Fibroblast of lung (primary cell): ENCODE results near the gene MSMB. TPM values are rescaled to one million over a fixed set of nuclear protein-coding genes. Genes with fewer than 3 reads are reported as not detected.

ENCODE experiments used
- DNase-seq, 2 donors: peaks; one replicate each; pipeline versions ENCODE4 v3.0.0 to v3.0.0-alpha.2; 2010; ENCODE audit warnings: low read depth in 2 of 2
- H2AFZ ChIP-seq: 2 replicates; pipeline ENCODE4 v1.5.1; 2012; ENCODE audit warnings: low read length, control low read depth, inconsistent platforms
- H3K27ac ChIP-seq: 2 replicates; pipeline ENCODE4 v1.5.1; 2011; ENCODE audit warnings: low read length, control low read depth; ENCODE audit not compliant: insufficient read depth
- H3K27me3 ChIP-seq: 2 replicates; pipeline ENCODE4 v1.5.1; 2011; ENCODE audit warnings: mild to moderate bottlenecking, low read length; ENCODE audit not compliant: control insufficient read depth, insufficient read depth
- H3K36me3 ChIP-seq: 2 replicates; pipeline ENCODE4 v1.5.1; 2011; ENCODE audit warnings: low read length; ENCODE audit not compliant: control insufficient read depth, insufficient read depth
- H3K4me1 ChIP-seq: 2 replicates; pipeline ENCODE4 v1.5.1; 2011; ENCODE audit warnings: low read length; ENCODE audit not compliant: control insufficient read depth, insufficient read depth; ENCODE audit errors: extremely low read depth
- H3K4me2 ChIP-seq: 2 replicates; pipeline ENCODE4 v1.5.1; 2011; ENCODE audit warnings: low read length, control low read depth; ENCODE audit not compliant: insufficient read depth; ENCODE audit errors: extremely low read depth
- H3K4me3 ChIP-seq, 4 experiments: fragments of 200-600 bp in 1 of 4; sonication (generic) in 1 of 4; replicated peaks in 1 of 4; 2 replicates each; pipeline ENCODE4 v1.5.1; 2011 to 2016; ENCODE audit warnings: low read length in 4 of 4, low read depth in 3 of 4, mild to moderate bottlenecking in 3 of 4, control low read depth in 2 of 4, inconsistent platforms in 1 of 4, mixed read lengths in 1 of 4; ENCODE audit not compliant: insufficient read depth in 1 of 4; ENCODE audit errors: control extremely low read depth in 1 of 4
- H3K79me2 ChIP-seq: 2 replicates; pipeline ENCODE4 v1.5.1; 2012; ENCODE audit warnings: mild to moderate bottlenecking, low read length, inconsistent platforms; ENCODE audit not compliant: control insufficient read depth, insufficient read depth
- H3K9ac ChIP-seq: 2 replicates; pipeline ENCODE4 v1.5.1; 2011; ENCODE audit warnings: mild to moderate bottlenecking, low read length, control low read depth; ENCODE audit not compliant: insufficient read depth
- H3K9me3 ChIP-seq: 2 replicates; pipeline ENCODE4 v1.5.1; 2012; ENCODE audit warnings: low read depth, low read length; ENCODE audit not compliant: control insufficient read depth, insufficient read depth
- H4K20me1 ChIP-seq: 2 replicates; pipeline ENCODE4 v1.5.1; 2011; ENCODE audit warnings: low read length; ENCODE audit not compliant: control insufficient read depth, insufficient read depth; ENCODE audit errors: extremely low read depth
- CTCF ChIP-seq, 2 donors: IDR thresholded peaks in 1 of 2; conservative IDR thresholded peaks in 1 of 2; 1 replicate in 1 of 2; 2 replicates in 1 of 2; pipeline ENCODE4 v1.5.1; 2011 to 2012; ENCODE audit warnings: low read length in 2 of 2, control low read depth in 1 of 2, inconsistent platforms in 1 of 2, low read depth in 1 of 2, mild to moderate bottlenecking in 1 of 2
- EZH2 ChIP-seq: IDR thresholded peaks from 2 replicates; pipeline ENCODE4 v1.5.1; 2012; ENCODE audit warnings: low read length, control low read depth, mild to moderate bottlenecking; ENCODE audit errors: missing control alignments
- polyA plus RNA-seq, 2 donors: library from polyadenylated mRNA; depleted of rRNA in 1 of 2; stranded (reverse) in 1 of 2; unstranded in 1 of 2; fragments of >200 nt; gene quantifications; 2 replicates each; pipeline ENCODE4 v1.2.1, GENCODE V29; 2011 to 2012; ENCODE audit warnings: missing spikeins in 1 of 2
- total RNA-seq: library from RNA; depleted of rRNA; stranded (reverse); fragments of >200 nt; gene quantifications from 2 replicates; pipeline ENCODE4 v1.2.1, GENCODE V29; 2014

MSMB gene
- total and polyA plus RNA-seq, 2 donors (not counting 1 experiment from before 2014, with no cell fraction given), result not detected

DNA sequence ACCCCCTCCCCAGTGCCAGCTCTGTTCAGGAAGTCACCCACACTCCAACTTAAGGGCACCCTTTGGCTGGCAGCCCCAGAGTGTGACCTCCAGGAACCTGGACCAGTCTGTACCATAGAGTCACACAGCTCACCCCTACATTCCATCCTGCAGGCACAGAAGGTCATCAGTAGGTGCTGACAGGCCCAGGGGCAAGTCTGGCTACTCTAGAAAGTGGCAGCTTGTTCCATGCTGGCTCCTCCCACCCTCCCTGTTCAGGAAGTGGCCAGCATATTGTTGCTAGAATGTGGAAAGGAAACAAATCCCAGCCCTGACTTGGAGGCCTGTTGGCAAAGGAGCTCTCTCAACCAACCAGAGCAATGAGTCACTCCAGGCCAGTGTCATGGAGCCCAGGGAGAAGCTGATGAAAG, 12.5 kb downstream of the MSMB start:
- H3K79me2 ChIP-seq, result peaks cover 18% of the 10 kb centered on the region
- no peaks in the 10 kb centered on the region for H3K36me3 ChIP-seq
- H3K27me3 ChIP-seq, result peaks cover 2% of the 10 kb centered on the region
- DNase-seq, result peak; percentile 63 to 79
- peaks cover 3% of the 10 kb centered on the region for H4K20me1 ChIP-seq
- no peak overlapping the region for H3K4me2 ChIP-seq
- no peaks in the 10 kb centered on the region for H3K9me3 ChIP-seq
- H3K4me3 ChIP-seq, result no peak overlapping the region
- H3K4me1 ChIP-seq, result peaks cover 2% of the 10 kb centered on the region
- TF ChIP-seq EZH2 (no peak), CTCF (conservative IDR thresholded peaks at IDR 0.05 in 1 of 2, IDR thresholded peaks at IDR 0.05 in 1 of 2; ENCODE audit: low read depth in 1 of 2, low read length in 2 of 2) (no peak)
- peak overlapping the region; percentile 19 for H2AFZ ChIP-seq
- no peak overlapping the region for H3K27ac ChIP-seq
- no peak overlapping the region for H3K9ac ChIP-seq

DNA sequence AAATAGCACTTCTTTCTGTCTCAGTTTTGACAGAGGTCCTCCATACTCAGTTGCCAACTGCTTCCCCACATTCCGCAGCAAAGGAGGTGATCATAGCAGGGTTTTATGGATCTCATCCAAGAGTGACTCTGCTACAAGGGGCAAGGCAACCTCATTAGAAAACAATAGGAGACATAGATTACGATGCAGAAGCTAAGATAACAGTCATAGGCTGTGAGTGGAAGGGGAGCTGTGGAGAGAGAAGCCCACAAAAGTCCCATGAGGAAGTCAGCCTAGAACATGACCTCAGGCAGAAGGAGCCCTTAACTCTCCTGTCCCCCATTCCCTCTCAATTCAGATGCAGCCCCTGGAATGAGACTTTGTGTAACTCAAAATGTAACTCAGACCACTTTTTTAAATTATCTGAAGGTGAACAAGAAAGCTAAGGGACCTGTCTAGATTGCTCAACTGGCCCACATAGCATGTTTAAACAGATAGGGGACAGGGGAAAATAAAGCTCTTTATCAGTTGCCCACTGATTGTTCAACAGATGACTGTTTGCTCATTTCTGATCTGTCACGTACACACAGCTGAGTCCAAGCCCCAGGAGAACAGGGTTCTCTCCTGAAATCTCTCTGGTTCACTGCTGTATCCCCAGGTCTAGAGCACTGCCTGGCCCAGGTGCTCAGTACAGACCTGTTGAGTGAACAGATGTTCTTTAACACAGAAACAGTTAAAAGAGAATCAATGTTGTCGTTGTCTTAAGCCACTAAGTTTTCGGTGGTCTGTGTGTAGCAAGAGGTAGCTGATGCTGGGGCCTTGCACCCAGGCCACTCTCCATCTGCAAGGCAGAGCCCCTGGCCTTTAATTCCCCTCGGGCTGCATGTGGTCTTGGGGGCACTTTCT, 14.2 kb downstream of the MSMB start:
- Histone ChIP-seq H4K20me1 (peaks cover 5% of the 10 kb centered on the region), H3K4me1 (peaks cover 2% of the 10 kb centered on the region), H3K4me3 (no peak overlapping the region), H3K79me2 (peaks cover 35% of the 10 kb centered on the region), H3K36me3 (no peaks in the 10 kb centered on the region), H3K4me2 (no peak overlapping the region), H2AFZ (peak overlapping the region; percentile 22), H3K27me3 (peaks cover 2% of the 10 kb centered on the region), H3K9ac (no peak overlapping the region), H3K9me3 (no peaks in the 10 kb centered on the region), H3K27ac (no peak overlapping the region)
- TF ChIP-seq EZH2 (no peak), CTCF (conservative IDR thresholded peaks at IDR 0.05 in 1 of 2, IDR thresholded peaks at IDR 0.05 in 1 of 2; ENCODE audit: low read depth in 1 of 2, low read length in 2 of 2) (no peak)
- no peak for DNase-seq

- peak; percentile 96 to 99 for DNase-seq
- Histone ChIP-seq H2AFZ (peak within 1 kb of the TSS; percentile 82), H3K9me3 (no peaks in the 10 kb centered on the region), H4K20me1 (peaks cover 5% of the 10 kb centered on the region), H3K4me1 (peaks cover 5% of the 10 kb centered on the region), H3K4me3 (peak within 1 kb of the TSS; percentile 80 to 92 (median 87)), H3K9ac (peak within 1 kb of the TSS; percentile 95), H3K27ac (peak within 1 kb of the TSS; percentile 91), H3K79me2 (peaks cover 50% of the 10 kb centered on the region), H3K4me2 (peak within 1 kb of the TSS; percentile 98), H3K36me3 (no peaks in the 10 kb centered on the region), H3K27me3 (no peaks in the 10 kb centered on the region)
- TF ChIP-seq CTCF (conservative IDR thresholded peaks at IDR 0.05 in 1 of 2, IDR thresholded peaks at IDR 0.05 in 1 of 2; ENCODE audit: low read depth in 1 of 2, low read length in 2 of 2) (peak; percentile 75 to 84), EZH2 (no peak)
Observed at GRCh38 chr10:46030091-46030937, 15.8 kb downstream of the MSMB start, which contains the start of gene NCOA4. Gene NCOA4 (minus strand): TSS chr10:46030623. CDS start chr10:46016680, 13,943 bp downstream.
